ENCODE data around the gene ADAMTS6.
A peak's percentile ranks its signal among the peaks of the same experiment; 100 is the strongest.
"Not testable (repeated sequence)": the region's sequence is repeated elsewhere in the genome, so short reads cannot be mapped to it uniquely, and the experiment has no call there.

Gene ADAMTS6, protein sequence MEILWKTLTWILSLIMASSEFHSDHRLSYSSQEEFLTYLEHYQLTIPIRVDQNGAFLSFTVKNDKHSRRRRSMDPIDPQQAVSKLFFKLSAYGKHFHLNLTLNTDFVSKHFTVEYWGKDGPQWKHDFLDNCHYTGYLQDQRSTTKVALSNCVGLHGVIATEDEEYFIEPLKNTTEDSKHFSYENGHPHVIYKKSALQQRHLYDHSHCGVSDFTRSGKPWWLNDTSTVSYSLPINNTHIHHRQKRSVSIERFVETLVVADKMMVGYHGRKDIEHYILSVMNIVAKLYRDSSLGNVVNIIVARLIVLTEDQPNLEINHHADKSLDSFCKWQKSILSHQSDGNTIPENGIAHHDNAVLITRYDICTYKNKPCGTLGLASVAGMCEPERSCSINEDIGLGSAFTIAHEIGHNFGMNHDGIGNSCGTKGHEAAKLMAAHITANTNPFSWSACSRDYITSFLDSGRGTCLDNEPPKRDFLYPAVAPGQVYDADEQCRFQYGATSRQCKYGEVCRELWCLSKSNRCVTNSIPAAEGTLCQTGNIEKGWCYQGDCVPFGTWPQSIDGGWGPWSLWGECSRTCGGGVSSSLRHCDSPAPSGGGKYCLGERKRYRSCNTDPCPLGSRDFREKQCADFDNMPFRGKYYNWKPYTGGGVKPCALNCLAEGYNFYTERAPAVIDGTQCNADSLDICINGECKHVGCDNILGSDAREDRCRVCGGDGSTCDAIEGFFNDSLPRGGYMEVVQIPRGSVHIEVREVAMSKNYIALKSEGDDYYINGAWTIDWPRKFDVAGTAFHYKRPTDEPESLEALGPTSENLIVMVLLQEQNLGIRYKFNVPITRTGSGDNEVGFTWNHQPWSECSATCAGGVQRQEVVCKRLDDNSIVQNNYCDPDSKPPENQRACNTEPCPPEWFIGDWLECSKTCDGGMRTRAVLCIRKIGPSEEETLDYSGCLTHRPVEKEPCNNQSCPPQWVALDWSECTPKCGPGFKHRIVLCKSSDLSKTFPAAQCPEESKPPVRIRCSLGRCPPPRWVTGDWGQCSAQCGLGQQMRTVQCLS (N-terminal part only)

DNA sequence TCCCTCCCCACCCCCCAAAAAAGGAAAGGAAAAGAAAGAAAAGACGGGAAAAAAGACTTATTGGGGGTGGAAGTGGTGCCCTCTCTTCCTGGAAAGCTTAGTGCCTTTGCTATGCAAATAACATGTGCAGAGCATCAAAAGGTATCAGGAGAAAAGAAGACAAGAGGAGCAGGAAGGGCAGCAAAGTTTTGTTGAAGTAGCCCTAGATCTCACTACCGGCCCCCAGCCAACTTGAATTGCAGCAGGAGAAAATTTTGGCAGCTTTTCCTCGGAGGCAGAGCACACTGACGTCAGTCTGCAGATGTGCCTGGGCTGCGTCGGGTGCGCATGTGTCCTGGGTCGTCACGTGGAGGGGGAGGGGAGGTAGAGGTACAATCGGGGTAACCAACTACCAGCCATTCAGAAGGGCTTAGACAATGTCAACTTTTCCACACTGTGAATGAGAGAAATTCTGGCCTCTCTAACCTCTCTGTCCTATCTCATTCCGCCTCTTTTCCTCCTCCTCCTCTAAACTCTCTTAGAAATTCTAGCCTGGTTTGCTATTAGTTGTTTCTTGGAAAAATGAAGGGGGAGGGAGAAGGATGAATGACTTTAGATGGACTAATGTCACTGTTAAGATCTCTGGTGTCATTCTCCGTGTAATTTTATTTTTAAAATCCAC lies at the start of gene ADAMTS6:
Gene ADAMTS6, minus strand, starts transcription at position 286 of the 661 bp plus-strand sequence. CDS start 8,247 bp downstream, outside the sequence.
- FAIRE-seq, result peak; percentile 92

GRCh38 chr5:65530904-65531303 lies 49.2 kb upstream of the ADAMTS6 start:
- no peak for FAIRE-seq

GRCh38 chr5:65525726-65526125 lies 44.0 kb upstream of the ADAMTS6 start:
- FAIRE-seq, result no peak

DNA sequence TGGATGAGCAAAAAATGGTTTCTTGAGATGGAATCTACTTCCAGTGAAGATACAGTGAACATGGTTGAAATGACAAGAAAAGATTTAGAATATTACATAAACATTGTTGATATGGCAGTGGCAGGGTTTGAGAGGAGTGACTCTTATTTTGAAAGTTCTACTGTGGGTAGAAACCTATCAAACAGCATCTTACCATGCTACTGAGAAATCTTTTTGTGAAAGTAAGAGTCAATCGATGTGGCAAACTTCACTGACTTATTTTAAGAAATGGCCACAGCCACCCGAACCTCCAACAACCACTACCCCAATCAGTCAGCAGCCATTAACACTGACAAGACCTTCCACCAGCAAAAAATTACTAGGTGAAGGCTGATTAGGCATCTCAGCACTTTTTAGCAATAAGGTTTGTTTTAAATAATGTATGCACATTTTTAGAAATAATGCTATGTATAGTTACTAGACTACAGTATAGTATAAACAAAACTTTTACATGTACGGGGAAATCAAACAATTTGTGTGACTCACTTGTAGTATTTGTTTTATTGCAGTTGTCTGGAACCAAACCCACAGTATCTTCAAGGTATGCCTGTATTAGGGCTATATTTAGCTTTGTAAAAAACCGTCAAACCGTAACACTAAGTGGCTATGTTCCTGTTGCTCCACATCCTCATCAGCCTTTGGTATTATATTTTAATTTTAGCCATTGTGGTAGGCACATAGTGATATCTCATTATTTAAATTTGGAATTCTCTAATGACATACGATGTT lies 30.6 kb upstream of the ADAMTS6 start:
- FAIRE-seq, result no peak

DNA sequence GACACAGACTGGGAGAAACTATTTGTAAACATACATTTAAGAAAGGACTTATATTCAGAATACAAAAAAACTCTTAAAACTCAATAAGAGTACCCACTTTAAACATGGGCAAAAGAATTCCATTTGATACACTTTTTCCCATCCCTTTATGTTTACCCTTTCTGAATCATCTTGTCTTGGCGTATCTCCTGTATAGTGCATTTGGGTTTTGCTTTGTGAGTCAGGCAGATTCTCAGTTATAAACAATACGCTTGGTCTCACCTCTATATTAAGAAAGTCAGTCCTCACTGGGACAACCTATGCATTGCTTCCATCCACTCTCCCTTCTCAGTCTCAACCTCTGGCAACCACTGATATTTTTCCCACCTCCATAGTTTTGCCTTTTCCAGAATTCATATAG lies 27.3 kb upstream of the ADAMTS6 start:
- FAIRE-seq, result no peak

DNA sequence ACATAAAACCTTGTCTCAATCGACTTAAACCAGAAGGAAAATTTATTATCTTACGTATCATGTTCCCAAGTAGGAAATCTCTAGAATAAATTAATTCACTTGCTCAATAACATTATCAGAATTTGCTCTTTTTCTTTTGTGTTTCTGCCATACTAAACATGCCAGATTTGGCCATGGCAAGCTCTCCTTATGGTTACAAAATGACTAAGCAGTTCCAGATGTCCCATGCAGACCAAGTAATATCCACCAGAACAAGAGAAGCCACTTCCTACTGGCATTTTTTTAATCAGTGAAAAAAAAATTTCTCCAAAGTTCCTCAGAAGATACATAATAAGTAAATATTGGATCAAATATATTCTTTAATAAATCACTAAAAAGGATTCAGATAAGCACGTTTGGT lies 25.2 kb upstream of the ADAMTS6 start:
- no peak for FAIRE-seq

DNA sequence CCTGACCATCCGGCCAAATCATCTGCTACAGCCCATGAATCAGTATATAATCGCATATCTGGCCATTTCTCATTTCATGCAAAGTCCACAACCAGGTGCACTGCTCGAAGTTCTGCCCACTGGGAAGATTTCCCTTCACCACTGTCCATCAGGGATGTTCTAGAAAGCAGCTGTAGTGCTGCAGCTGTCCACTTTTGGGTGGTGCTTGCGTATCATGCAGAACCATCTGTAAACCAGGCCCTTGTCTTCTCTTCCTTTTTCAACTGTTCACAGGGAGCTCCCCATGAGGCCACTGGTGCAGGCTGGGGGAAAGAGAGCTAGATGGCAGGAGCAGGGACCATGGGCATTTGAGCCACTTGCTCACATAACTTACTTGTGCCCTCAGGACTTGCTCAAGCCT lies 7.4 kb upstream of the ADAMTS6 start:
- FAIRE-seq, result no peak

DNA sequence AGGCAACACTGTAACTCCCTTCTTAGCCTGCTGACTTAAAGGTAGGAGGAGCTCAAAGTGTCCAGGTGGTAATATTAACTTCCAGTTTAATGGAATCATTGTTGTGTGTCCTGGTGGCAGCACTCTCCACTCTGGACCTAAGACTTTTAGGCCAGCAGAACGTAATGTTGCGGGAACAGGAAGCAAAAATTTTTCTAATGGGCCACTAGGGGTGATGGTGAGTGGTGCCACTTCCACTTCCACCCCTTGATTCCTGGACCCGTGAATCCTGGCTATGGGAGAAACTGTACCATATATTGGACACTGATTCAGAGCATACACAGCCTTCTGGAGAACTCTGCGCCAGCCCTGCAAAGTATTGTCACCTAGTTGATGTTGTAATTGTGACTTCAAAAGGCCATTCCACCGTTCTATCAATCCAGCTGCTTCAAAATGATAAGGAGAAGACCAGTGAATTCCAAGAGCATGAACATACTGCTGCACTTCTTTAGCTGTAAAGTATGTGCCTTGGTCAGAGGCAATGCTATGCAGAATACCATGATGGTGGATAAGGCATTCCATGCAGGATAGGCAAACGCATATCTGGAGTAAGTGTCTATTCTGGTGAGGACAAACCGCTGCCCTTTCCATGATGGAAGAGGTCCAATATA lies 6.4 kb upstream of the ADAMTS6 start:
- FAIRE-seq, result not testable (repeated sequence)

- not testable (repeated sequence) for FAIRE-seq
These were observed 5.1 kb upstream of the ADAMTS6 start for GRCh38 chr5:65486803-65487202.

- no peak for FAIRE-seq
These were observed 3.7 kb upstream of the ADAMTS6 start for GRCh38 chr5:65485405-65485804.

DNA sequence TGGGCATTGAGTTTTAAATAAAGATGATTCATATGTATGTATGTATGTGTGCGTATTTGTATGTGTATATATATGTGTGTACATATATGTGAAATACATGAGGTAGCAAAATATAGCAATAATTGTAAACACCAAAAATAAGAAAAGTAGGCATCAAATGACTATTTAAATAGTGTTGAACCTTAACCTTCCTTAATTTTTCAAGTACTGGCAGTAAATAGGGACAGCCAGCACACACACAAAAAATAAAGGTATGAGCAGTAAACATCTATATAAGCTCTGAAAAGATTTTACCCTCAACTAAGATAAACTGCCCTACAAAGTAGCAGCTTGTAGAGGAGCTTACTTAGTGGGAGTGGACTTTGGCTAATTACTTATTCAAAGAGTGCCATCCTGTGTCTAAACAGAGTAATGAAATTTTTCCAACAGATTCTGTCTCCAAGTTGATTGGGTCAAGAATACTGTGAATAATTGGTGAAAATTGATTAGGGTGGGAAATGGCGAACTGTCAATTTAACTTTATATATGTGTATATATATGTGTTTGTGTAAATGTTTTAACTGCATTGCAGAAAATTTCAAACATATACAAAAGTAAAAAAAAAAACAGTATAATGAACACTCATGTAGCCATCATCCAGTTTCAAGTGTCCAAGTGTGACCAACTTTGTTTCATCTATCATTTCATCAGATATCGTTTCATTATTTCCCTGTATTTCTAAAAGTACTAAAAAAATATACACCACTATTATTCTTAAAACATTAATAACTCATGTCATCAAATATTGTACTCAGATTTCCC lies 2.0 kb upstream of the ADAMTS6 start:
- peak; percentile 92 for FAIRE-seq

GRCh38 chr5:65482736-65483545 lies 1.2 kb upstream of the ADAMTS6 start:
- no peak for FAIRE-seq

DNA sequence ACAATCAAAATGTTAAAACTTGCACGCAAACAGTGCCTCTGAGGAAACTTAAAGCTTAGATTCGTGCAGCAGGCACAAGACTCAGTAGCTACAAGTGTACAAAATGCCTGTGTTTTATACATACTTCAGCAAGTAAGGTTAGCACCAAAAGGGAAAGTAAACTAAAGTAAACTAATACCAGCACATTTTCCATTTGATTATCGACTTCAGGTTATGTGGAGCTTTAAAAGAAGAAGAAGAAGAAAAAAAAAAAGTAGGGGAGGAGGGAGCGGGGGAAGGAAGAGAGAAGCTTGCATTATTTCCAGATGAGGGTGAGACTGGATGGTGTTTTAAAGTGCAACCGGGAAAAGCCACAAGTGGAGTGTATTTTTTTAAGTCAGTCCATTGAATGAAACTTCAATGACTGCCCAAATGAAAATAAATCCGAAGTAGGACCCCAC lies 596 bp upstream of the ADAMTS6 start:
- no peak for FAIRE-seq

DNA sequence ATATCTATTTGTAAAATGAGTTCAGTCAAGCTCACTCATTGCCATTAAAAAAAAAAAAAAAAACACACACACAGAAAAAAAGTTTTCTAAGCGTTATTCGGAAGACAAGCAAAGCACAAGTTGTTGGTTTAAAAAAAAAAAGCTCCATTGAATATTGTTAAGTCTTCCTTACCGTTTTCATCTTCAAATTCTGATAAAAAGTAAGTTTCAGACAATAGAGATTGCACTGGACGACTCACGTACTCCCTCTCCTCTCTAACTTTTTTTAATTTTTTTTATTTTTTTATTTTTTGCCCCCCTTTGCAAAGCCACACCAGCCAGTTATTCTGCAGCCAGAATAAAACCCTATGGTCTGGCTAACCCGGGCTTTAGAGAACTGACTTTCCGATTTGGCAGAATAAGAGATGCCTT lies 544 bp downstream of the ADAMTS6 start:
- peak; percentile 73 for FAIRE-seq

DNA sequence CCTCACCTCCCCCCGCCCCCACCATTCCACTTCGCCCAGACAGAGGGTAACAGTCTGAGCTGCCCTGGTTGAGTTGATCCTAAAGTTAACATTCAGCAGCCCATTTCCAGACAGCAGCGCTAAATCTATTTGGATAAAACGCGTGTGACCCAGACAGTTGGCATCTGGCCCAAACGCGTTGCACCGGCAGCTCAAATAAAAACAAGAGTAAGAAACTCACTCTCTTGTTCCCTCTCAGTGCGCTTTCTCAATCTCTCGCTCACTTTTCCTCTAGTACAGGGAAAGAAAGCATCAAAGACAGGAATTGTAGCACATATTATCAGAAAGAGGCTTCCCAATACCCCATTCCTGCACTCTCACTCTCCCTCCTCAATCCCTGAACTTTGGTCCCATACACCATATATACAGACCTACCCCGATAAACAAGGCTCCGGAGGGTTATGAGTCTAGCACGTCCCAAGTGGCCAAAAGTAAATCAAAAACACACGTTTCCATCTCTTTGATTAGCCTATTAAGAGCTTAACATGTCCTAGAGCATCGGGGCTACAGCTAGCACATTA lies 1.3 kb downstream of the ADAMTS6 start:
- FAIRE-seq, result no peak

DNA sequence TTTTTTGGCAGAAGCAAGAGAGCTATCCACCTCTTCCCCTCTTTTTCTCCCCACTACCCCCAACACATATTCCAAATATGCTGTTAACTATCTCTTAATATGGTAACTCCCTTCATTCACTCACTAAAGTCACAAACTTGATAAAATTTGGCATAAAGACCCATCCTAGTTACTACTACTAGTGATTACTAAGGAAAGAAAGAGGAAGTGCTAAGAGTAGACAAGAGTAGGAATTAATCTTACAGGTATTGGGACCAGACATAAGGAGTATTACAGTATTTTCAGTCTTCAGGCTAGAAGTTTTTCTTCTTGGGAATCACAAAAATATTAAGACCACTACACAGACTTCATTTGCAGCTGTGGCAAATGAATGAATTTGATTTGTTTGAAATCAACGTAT lies 2.2 kb downstream of the ADAMTS6 start:
- FAIRE-seq, result no peak

DNA sequence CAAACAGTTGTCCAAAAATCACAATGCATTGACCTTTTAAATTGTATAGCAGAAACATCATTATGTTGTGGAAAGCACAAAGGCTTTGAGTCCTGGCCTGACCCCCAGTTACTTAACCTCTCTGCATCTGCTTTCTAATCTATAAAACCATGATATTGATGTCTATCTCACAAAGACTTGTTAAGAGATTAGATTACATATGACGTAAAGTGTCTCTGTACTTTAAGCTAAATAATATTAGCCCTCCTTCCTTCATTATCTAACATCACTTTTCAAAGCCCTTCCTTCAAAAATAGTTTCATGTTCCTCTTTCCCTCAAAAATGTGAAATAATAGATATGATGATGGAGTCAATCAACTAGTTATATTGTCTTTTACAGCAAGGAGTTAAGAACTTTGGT lies 3.4 kb downstream of the ADAMTS6 start:
- no peak for FAIRE-seq

DNA sequence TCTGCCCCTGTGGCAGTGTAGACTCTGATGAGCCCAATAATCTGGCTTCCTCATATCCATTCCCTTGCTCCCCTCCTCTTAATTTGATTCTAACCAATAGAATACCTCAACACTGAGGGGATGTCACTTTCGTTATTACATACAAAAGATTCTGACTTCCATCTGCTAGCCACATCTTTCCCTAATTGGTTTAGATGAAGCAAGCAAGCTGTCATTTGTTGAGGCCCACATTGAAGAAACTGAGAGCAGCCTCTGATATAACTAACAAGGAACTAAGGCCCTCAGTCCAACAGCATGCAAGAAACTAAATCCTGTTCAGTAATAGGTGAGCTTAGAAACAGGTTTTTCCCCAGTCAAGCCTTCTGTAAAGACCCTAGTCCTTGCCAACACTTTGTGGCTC lies 5.8 kb downstream of the ADAMTS6 start:
- no peak for FAIRE-seq

DNA sequence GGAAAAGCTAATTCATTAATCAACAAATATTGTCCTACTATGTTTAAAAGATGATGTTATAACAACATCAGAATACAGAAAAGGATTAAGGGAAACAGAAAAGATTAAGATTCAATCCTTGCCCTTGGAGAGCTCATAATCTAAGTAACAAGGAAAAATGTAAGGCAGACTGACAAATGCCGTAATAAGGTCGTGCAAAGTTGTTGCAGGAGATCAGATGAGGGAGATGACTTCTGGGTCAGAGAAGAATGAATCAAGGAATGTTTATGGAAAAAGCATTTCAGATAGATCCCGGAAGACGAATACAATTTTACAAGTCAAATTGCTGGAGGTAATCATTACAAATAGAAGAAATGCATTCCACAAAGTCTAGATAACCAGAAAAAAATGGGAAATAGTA lies 6.4 kb downstream of the ADAMTS6 start:
- FAIRE-seq, result no peak

Measured in endometrium (tissue), 2 donors.